Stomach smooth muscle (tissue), 2 donors: ENCODE results near the gene TRIM14.
"Not testable (repeated sequence)": the region's sequence is repeated elsewhere in the genome, so short reads cannot be mapped to it uniquely, and the experiment has no call there.

Experiments
- H3K27ac ChIP-seq: one replicate; pipeline ENCODE4 v1.7.0; 2013; ENCODE audit warnings: mild to moderate bottlenecking, low read length, inconsistent platforms
- H3K27me3 ChIP-seq, 2 donors: one replicate each; pipeline ENCODE4 v1.7.0; 2013; ENCODE audit warnings: low read length in 2 of 2; ENCODE audit not compliant: insufficient read depth in 2 of 2, control insufficient read depth in 1 of 2
- H3K36me3 ChIP-seq, 2 donors: one replicate each; pipeline ENCODE4 v1.7.0; 2013; ENCODE audit warnings: low read length in 2 of 2; ENCODE audit not compliant: control insufficient read depth in 2 of 2, insufficient read depth in 2 of 2
- H3K4me1 ChIP-seq: one replicate; pipeline ENCODE4 v1.7.0; 2013; ENCODE audit warnings: low read length; ENCODE audit not compliant: control insufficient read depth, insufficient read depth
- H3K4me3 ChIP-seq, 2 donors: one replicate each; pipeline ENCODE4 v1.7.0; 2013; ENCODE audit warnings: low read length in 2 of 2
- H3K9ac ChIP-seq, 2 donors: one replicate each; pipeline ENCODE4 v1.7.0; 2013; ENCODE audit warnings: low read length in 2 of 2, mild to moderate bottlenecking in 1 of 2
- H3K9me3 ChIP-seq, 2 donors: one replicate each; pipeline ENCODE4 v1.7.0; 2013; ENCODE audit warnings: low read length in 2 of 2; ENCODE audit not compliant: control insufficient read depth in 2 of 2
- donor health status: healthy.
- donor health status: Pancreatic carcinoma.

TRIM14 gene

GRCh38 chr9:98083566-98084183 is 35.3 kb downstream of the TRIM14 start:
- H3K27me3 ChIP-seq: no peaks in the 10 kb centered on the region
- no peak overlapping the region for H3K27ac ChIP-seq
- H3K36me3 ChIP-seq: peaks cover 24 to 29% of the 10 kb centered on the region in 2 donors
- no peaks in the 10 kb centered on the region for H3K9me3 ChIP-seq
- H3K4me1 ChIP-seq: peaks cover 4% of the 10 kb centered on the region
- H3K4me3 ChIP-seq: no peak overlapping the region
- H3K9ac ChIP-seq: no peak overlapping the region

DNA sequence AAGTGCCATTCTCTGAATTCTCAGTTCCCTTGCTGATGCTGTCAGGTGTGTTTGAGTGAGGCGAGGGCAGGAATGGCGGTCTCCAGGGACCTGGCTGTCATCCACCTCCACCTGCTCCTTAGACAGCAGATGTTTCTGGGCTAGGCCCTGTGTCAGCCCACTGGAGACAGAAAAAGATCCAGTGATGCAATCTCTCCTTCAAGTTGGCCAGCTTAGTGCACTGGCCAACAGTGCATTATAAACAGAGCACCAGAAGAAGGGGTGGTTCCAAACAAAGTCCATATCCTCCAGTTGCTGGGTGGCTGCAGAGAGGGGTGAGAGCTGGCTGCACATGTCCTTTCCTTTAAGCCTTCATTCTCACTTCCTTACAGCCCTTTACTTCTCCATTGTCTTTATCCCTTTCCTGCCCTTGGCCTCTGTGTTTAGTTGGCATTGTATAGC is 35.9 kb downstream of the TRIM14 start:
- Histone ChIP-seq H3K4me1 (peaks cover 4% of the 10 kb centered on the region), H3K9me3 (no peaks in the 10 kb centered on the region), H3K4me3 (no peak overlapping the region), H3K27ac (no peak overlapping the region), H3K36me3 (peaks cover 25 to 29% of the 10 kb centered on the region in 2 donors), H3K9ac (no peak overlapping the region), H3K27me3 (no peaks in the 10 kb centered on the region)

- Histone ChIP-seq H3K36me3 (peaks cover 32 to 34% of the 10 kb centered on the region in 2 donors), H3K9me3 (no peaks in the 10 kb centered on the region), H3K9ac (no peak overlapping the region), H3K27ac (no peak overlapping the region), H3K27me3 (no peaks in the 10 kb centered on the region), H3K4me1 (no peaks in the 10 kb centered on the region), H3K4me3 (no peak overlapping the region)
These were observed 37.4 kb downstream of the TRIM14 start for GRCh38 chr9:98081477-98082219.

- H3K27me3 ChIP-seq: no peaks in the 10 kb centered on the region
- no peaks in the 10 kb centered on the region for H3K9me3 ChIP-seq
- no peak overlapping the region for H3K27ac ChIP-seq
- H3K9ac ChIP-seq: no peak overlapping the region
- peaks cover 32 to 34% of the 10 kb centered on the region in 2 donors for H3K36me3 ChIP-seq
- H3K4me3 ChIP-seq: no peak overlapping the region
- no peaks in the 10 kb centered on the region for H3K4me1 ChIP-seq
These were observed 38.2 kb downstream of the TRIM14 start for GRCh38 chr9:98080780-98081179.

DNA sequence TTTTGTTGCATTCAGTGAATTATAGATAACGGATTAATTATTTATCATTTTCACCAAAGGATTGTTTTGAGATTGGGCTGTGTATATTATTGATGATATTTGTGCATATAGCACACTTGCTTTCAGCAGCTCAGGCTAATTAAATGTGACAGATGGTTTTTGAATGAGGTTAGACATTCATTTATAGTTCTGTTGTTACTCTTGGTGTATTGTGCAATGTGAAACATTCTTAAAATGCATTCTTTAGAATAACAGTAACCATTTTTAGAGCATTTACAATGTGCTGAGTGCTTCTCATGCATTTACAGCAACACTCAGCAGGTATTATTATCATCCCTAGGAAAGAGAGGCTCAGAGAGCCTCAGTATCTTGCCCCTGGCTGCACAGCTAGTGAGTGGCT is 38.7 kb downstream of the TRIM14 start:
- H3K9ac ChIP-seq: no peak overlapping the region
- H3K36me3 ChIP-seq: peaks cover 32 to 34% of the 10 kb centered on the region in 2 donors
- H3K4me1 ChIP-seq: no peaks in the 10 kb centered on the region
- no peaks in the 10 kb centered on the region for H3K27me3 ChIP-seq
- H3K27ac ChIP-seq: no peak overlapping the region
- H3K4me3 ChIP-seq: no peak overlapping the region
- no peaks in the 10 kb centered on the region for H3K9me3 ChIP-seq

DNA sequence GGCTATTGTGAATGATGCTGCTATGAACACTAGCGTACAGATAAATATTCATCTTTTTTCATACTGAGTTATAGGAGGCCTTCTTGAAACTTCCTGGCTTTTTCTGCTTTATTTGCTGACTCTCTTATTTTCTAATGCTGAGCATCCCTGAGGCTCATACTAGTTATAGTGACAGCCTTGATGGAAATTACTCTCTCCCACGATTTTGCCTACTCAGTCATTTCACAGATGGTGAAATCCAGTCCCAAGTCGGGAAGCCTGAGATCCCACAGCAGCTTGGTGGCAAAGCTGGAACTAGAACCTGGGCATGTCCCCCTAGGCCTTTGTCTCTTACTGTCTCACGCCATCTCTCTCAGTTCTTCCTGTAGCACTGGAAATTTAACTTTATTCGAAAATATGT is 40.1 kb downstream of the TRIM14 start:
- no peak overlapping the region for H3K4me3 ChIP-seq
- no peaks in the 10 kb centered on the region for H3K9me3 ChIP-seq
- peaks cover 32 to 34% of the 10 kb centered on the region in 2 donors for H3K36me3 ChIP-seq
- no peak overlapping the region for H3K9ac ChIP-seq
- no peaks in the 10 kb centered on the region for H3K27me3 ChIP-seq
- peaks cover 6% of the 10 kb centered on the region for H3K4me1 ChIP-seq
- no peak overlapping the region for H3K27ac ChIP-seq

DNA sequence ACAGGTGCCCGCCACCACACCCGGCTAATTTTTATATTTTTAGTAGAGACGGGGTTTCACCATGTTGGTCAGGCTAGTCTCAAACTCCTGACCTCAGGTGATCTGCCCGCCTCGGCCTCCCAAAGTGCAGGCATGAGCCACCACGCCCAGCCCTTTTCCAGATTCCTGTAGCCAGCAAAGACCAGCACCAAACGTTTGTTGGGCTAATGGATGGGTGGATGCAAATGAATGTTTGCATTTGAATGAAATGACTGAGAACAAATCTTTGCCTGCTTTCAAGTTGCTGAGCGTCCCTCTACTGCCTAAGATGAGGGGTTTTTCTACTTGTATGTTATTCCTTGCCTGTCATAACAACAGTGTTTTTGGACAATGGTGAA is 42.5 kb downstream of the TRIM14 start:
- not testable (repeated sequence) for H3K9me3 ChIP-seq, H3K4me3 ChIP-seq, H3K27ac ChIP-seq, H3K9ac ChIP-seq, H3K27me3 ChIP-seq, H3K4me1 ChIP-seq
- H3K36me3 ChIP-seq: peaks cover 16 to 17% of the 10 kb centered on the region in 2 donors

DNA sequence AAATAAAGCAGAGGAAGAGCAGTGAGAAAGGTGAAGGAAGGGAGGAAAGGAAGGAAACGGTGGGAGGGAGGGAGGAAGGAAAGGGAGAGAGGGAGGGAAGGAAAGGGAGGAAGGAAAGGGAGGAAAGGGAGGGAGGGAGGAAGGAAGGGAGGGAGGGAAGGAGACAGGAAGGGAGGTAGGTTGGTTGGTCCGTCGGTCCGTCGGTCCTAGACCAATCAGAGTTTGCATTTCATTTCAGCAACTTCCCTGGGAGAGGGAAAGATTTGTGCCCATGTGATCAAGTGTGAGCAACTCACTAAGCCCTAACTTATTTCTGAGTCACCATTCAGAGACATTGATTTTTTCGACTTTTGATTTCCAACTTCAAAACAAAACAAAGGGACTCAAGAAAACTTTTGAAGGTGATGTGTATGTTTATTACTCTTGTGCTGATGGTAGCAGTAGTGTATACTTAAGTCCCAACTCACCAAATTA is 43.7 kb downstream of the TRIM14 start:
- no peak overlapping the region for H3K4me3 ChIP-seq
- no peaks in the 10 kb centered on the region for H3K9me3 ChIP-seq
- no peaks in the 10 kb centered on the region for H3K27me3 ChIP-seq
- H3K27ac ChIP-seq: no peak overlapping the region
- peaks cover 5 to 8% of the 10 kb centered on the region in 2 donors for H3K36me3 ChIP-seq
- H3K9ac ChIP-seq: no peak overlapping the region
- peaks cover 6% of the 10 kb centered on the region for H3K4me1 ChIP-seq

DNA sequence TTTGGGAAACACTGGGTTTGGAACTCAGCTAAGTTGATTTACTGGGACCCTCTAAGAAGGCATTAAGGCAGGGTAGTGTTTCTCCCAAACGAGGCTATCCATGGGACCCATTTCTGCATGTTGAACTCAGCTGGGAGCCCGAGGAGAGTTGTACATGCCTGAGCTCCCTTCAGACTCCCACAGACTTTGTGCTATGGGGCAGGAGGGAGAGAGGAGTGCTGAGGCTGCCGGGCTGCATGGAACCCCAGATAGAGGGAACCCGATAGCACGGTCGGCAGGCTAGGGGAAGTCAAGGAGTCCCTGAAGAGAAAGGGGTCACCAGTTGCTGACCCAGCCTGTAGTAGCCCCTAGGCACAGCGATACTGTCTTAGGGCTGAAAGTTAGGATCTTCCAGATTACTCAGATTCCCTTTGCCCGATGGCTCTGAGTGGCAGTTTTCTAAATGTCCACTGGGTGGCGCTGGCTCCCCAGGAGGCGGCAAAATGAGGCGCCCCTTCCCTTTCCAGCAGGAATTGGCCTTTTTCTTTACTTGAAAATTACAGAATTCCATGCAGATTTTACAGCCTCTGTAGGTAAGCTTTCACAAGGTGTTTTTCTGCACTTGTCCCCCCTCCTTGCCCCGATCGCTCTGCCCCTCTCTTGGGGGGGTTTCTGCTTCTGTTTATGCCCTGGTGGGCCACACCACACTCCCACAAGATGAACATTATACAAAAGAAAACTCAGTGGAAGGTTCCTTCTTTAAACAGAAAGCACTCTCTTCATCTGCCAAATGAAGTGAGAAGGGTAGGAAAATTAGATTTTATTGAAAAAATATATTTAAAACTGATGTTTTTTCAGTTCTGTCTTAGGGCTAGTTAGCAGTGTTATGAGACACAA is 44.7 kb downstream of the TRIM14 start:
- H3K4me3 ChIP-seq: no peak overlapping the region
- no peaks in the 10 kb centered on the region for H3K27me3 ChIP-seq
- H3K27ac ChIP-seq: no peak overlapping the region
- peaks cover 5 to 8% of the 10 kb centered on the region in 2 donors for H3K36me3 ChIP-seq
- H3K9ac ChIP-seq: peak overlapping the region in 1 of 2 donors; percentile 21
- peaks cover 6% of the 10 kb centered on the region for H3K4me1 ChIP-seq
- no peaks in the 10 kb centered on the region for H3K9me3 ChIP-seq

GRCh38 chr9:98071737-98072136 is 47.3 kb downstream of the TRIM14 start:
- H3K27ac ChIP-seq: no peak overlapping the region
- H3K4me3 ChIP-seq: no peak overlapping the region
- peaks cover 6% of the 10 kb centered on the region for H3K4me1 ChIP-seq
- no peak overlapping the region for H3K9ac ChIP-seq
- no peaks in the 10 kb centered on the region for H3K9me3 ChIP-seq
- H3K27me3 ChIP-seq: no peaks in the 10 kb centered on the region
- H3K36me3 ChIP-seq: no peaks in the 10 kb centered on the region
